ENCODE data around the gene IFT88. TPM values are rescaled to one million over a fixed set of nuclear protein-coding genes. Genes with fewer than 3 reads are reported as not detected.

IFT88 gene
- total RNA-seq, 1 donor from 2014 or later: 17.3 TPM

GRCh38 chr13:20714563-20715329 is 147.8 kb downstream of the IFT88 start:
- Mint-ChIP-seq H3K27ac (no peak overlapping the region), H3K27me3 (peaks cover 7% of the 10 kb centered on the region), H3K36me3 (ENCODE audit: low read depth) (no peaks in the 10 kb centered on the region), H3K4me1 (peaks cover 7% of the 10 kb centered on the region), H3K9me3 (no peaks in the 10 kb centered on the region), H3K4me3 (no peak overlapping the region)
- ChIA-PET CTCF (interaction anchor here (0.7 to 1.7 kb wide), 3 partner anchors 17 to 222 kb away, joined by 3 to 4 read pairs (median 4); no protein-coding TSS in a partner anchor), POLR2A (no interaction called here)
- DNase-seq (no peak), ATAC-seq (ENCODE audit: low read depth) (no peak)
- intact Hi-C loops (cut with micrococcal nuclease): no loop called here
- TF ChIP-seq CTCF (IDR thresholded peaks at IDR 0.05): no peak

- ChIA-PET CTCF (interaction anchor here (0.7 to 1.7 kb wide), 3 partner anchors 16 to 220 kb away, joined by 3 to 4 read pairs (median 3); no protein-coding TSS in a partner anchor), POLR2A (no interaction called here)
- ATAC-seq (ENCODE audit: low read depth) (no peak), DNase-seq (no peak)
- Mint-ChIP-seq H3K36me3 (ENCODE audit: low read depth) (no peaks in the 10 kb centered on the region), H3K27me3 (peaks cover 7% of the 10 kb centered on the region), H3K9me3 (no peaks in the 10 kb centered on the region), H3K4me3 (no peak overlapping the region), H3K27ac (no peak overlapping the region), H3K4me1 (peaks cover 7% of the 10 kb centered on the region)
- TF ChIP-seq CTCF (IDR thresholded peaks at IDR 0.05): no peak
- intact Hi-C loops (cut with micrococcal nuclease): no loop called here
Observed at GRCh38 chr13:20715330-20715712, 148.4 kb downstream of the IFT88 start.

- no peak overlapping the region for H3K4me3 Mint-ChIP-seq
- peaks cover 10% of the 10 kb centered on the region for H3K4me1 Mint-ChIP-seq
- no peak for ATAC-seq (ENCODE audit: low read depth)
- H3K27me3 Mint-ChIP-seq: peaks cover 10% of the 10 kb centered on the region
- CTCF ChIA-PET: no interaction called here
- no peaks in the 10 kb centered on the region for H3K9me3 Mint-ChIP-seq
- no peaks in the 10 kb centered on the region for H3K36me3 Mint-ChIP-seq (ENCODE audit: low read depth)
- DNase-seq: no peak
- intact Hi-C loops (cut with micrococcal nuclease): no loop called here
- POLR2A ChIA-PET: no interaction called here
- no peak for TF ChIP-seq CTCF (IDR thresholded peaks at IDR 0.05)
- H3K27ac Mint-ChIP-seq: no peak overlapping the region
Observed at GRCh38 chr13:20716951-20717350, 150.0 kb downstream of the IFT88 start.

- peaks cover 15% of the 10 kb centered on the region for H3K27me3 Mint-ChIP-seq
- ChIA-PET CTCF (no interaction called here), POLR2A (no interaction called here)
- no peaks in the 10 kb centered on the region for H3K9me3 Mint-ChIP-seq
- peaks cover 7% of the 10 kb centered on the region for H3K4me1 Mint-ChIP-seq
- no peak for DNase-seq
- intact Hi-C loops (cut with micrococcal nuclease): no loop called here
- H3K36me3 Mint-ChIP-seq (ENCODE audit: low read depth): no peaks in the 10 kb centered on the region
- ATAC-seq (ENCODE audit: low read depth): no peak
- TF ChIP-seq CTCF (IDR thresholded peaks at IDR 0.05): no peak
- no peak overlapping the region for H3K4me3 Mint-ChIP-seq
- no peak overlapping the region for H3K27ac Mint-ChIP-seq
Observed at GRCh38 chr13:20717581-20718542, 150.9 kb downstream of the IFT88 start.
